ENCODE results near the gene XPNPEP1. TPM values are rescaled to one million over a fixed set of nuclear protein-coding genes. Genes with fewer than 3 reads are reported as not detected.

XPNPEP1 gene
- total and polyA plus RNA-seq, 8 donors, result 34.1 to 112 (median 72.8) TPM

GRCh38 chr10:109904397-109904796, 18.9 kb downstream of the XPNPEP1 start:
- Histone ChIP-seq H3K27ac (peak overlapping the region in 1 of 4 donors; percentile 3), H3K9me3 (no peaks in the 10 kb centered on the region), H3K36me3 (peaks cover 0 to 13% (median 0%) of the 10 kb centered on the region in 3 donors), H3K4me1 (peaks cover 22 to 37% (median 31%) of the 10 kb centered on the region in 3 donors), H3K4me3 (no peak overlapping the region), H3K27me3 (no peaks in the 10 kb centered on the region)
- DNase-seq, result no peak
- no peak for FAIRE-seq
- WGBS, 2 donors, result 93 to 94% methylated on average over 2 of the region's 2 CpGs
- no peak for TF ChIP-seq CTCF (IDR thresholded peaks at IDR 0.05)
- ATAC-seq, result no peak
- intact Hi-C loops (cut with DNase I), result no loop called here

- Histone ChIP-seq H3K4me3 (no peak overlapping the region), H3K4me1 (peaks cover 18 to 43% (median 39%) of the 10 kb centered on the region in 3 donors)
- ATAC-seq, result peak; percentile 62 to 79 (median 74)
These were observed 20.0 kb downstream of the XPNPEP1 start for GRCh38 chr10:109902992-109903947.

GRCh38 chr10:109899356-109900331, 23.7 kb downstream of the XPNPEP1 start:
- FAIRE-seq (no peak), ATAC-seq (peak in 3 of 4 donors; percentile 9 to 23 (median 18)), DNase-seq (no peak)
- Histone ChIP-seq H3K4me3 (no peak overlapping the region), H3K4me1 (peaks cover 22 to 56% (median 45%) of the 10 kb centered on the region in 3 donors), H3K36me3 (no peaks in the 10 kb centered on the region), H3K9me3 (no peaks in the 10 kb centered on the region), H3K27me3 (no peaks in the 10 kb centered on the region), H3K27ac (peak overlapping the region in 2 of 4 donors; percentile 15 to 34)
- TF ChIP-seq CTCF (IDR thresholded peaks at IDR 0.05), result no peak
- 57 to 58% methylated on average over 9 of the region's 9 CpGs for WGBS, 2 donors
- intact Hi-C loops (cut with DNase I), result loop anchor here in 1 of 3 donors (10.0 kb wide), 1 partner anchor 115 kb away; no protein-coding TSS in a partner anchor

More at GRCh38 chr10:109902992-109903947, 20.0 kb downstream of the XPNPEP1 start:
- DNase-seq (peak in 3 of 6 donors; percentile 40 to 65 (median 63)), FAIRE-seq (no peak)
- Histone ChIP-seq H3K27ac (peak overlapping the region in 2 of 4 donors; percentile 43 to 71), H3K9me3 (no peaks in the 10 kb centered on the region), H3K27me3 (no peaks in the 10 kb centered on the region), H3K36me3 (peaks cover 0 to 13% (median 0%) of the 10 kb centered on the region in 3 donors)
- 45 to 46% methylated on average over 7 of the region's 7 CpGs for WGBS, 2 donors
- no peak for TF ChIP-seq CTCF (IDR thresholded peaks at IDR 0.05)
- intact Hi-C loops (cut with DNase I), result no loop called here

GRCh38 chr10:109898666-109899355, 24.5 kb downstream of the XPNPEP1 start:
- 48 to 53% methylated on average over 5 of the region's 5 CpGs for WGBS, 2 donors
- ATAC-seq (peak in 1 of 4 donors; percentile 14), FAIRE-seq (no peak), DNase-seq (no peak)
- no peaks in the 10 kb centered on the region for H3K36me3 ChIP-seq
- intact Hi-C loops (cut with DNase I), result loop anchor here in 1 of 3 donors (10.0 kb wide), 1 partner anchor 116 kb away; no protein-coding TSS in a partner anchor
- TF ChIP-seq CTCF (IDR thresholded peaks at IDR 0.05), result no peak
- no peaks in the 10 kb centered on the region for H3K9me3 ChIP-seq
- H3K27ac ChIP-seq, result peak overlapping the region in 2 of 4 donors; percentile 15 to 34
- peaks cover 27 to 60% (median 52%) of the 10 kb centered on the region in 3 donors for H3K4me1 ChIP-seq
- H3K4me3 ChIP-seq, result no peak overlapping the region
- no peaks in the 10 kb centered on the region for H3K27me3 ChIP-seq
